Measurements from ENCODE around the gene MYO9B. TPM values are rescaled to one million over a fixed set of nuclear protein-coding genes. Genes with fewer than 3 reads are reported as not detected.

MYO9B gene
- total RNA-seq, 1 experiment from 2014 or later, result 74.6 TPM

DNA sequence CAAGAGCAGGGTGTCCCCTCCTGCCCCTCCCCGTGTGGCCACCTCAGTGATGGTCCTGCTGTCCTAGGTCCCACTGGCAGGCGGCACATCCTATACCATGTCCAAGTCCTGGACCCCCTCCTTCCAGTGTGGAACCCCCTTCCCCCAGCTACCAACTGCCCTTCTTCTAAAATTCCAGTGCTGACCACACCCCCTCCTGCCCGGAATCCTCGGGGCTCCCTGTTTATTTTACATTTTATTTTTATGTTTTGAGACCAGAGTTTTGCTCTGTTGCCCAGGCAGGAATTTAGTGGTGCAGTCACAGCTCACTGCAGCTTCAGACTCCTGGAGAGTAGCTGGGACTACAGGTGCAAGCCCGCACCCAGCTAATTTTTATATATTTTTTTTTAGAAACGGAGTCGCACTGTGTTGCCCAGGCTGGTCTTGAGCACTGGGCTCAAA, 48.0 kb upstream of the MYO9B start (continued):
- TF ChIP-seq, protein P1, sequence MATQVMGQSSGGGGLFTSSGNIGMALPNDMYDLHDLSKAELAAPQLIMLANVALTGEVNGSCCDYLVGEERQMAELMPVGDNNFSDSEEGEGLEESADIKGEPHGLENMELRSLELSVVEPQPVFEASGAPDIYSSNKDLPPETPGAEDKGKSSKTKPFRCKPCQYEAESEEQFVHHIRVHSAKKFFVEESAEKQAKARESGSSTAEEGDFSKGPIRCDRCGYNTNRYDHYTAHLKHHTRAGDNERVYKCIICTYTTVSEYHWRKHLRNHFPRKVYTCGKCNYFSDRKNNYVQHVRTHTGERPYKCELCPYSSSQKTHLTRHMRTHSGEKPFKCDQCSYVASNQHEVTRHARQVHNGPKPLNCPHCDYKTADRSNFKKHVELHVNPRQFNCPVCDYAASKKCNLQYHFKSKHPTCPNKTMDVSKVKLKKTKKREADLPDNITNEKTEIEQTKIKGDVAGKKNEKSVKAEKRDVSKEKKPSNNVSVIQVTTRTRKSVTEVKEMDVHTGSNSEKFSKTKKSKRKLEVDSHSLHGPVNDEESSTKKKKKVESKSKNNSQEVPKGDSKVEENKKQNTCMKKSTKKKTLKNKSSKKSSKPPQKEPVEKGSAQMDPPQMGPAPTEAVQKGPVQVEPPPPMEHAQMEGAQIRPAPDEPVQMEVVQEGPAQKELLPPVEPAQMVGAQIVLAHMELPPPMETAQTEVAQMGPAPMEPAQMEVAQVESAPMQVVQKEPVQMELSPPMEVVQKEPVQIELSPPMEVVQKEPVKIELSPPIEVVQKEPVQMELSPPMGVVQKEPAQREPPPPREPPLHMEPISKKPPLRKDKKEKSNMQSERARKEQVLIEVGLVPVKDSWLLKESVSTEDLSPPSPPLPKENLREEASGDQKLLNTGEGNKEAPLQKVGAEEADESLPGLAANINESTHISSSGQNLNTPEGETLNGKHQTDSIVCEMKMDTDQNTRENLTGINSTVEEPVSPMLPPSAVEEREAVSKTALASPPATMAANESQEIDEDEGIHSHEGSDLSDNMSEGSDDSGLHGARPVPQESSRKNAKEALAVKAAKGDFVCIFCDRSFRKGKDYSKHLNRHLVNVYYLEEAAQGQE (IDR thresholded peaks at IDR 0.05; ENCODE audit: low read depth), result no peak

DNA sequence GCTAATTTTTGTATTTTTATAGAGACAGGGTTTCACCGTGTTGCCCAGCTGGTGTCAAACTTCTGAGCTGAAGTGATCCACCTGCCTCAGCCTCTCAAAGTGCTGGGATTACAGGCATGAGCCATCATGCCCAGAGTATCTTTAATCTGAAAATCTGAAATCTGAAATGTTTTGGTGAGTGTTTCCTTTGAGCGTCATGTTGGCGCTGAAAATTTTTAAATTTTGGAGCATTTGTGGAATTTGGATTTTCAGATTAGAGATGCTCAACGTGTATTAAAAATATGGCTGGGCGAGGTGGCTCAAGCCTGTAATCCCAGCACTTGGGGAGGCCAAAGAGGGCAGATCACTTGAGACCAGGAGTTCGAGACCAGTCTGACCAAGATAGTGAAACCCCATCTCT, 43.8 kb upstream of the MYO9B start:
- DNase-seq (ENCODE audit: low read depth, low spot score) (no peak), ATAC-seq (no peak)
- Histone ChIP-seq H2AFZ (ENCODE audit: low read depth, low read length, poor library complexity, severe bottlenecking) (no peak overlapping the region), H3K9ac (ENCODE audit: low read length) (no peak overlapping the region), H3K4me3 (replicated peaks in 1 of 2; ENCODE audit: low read depth in 1 of 2, low read length in 2 of 2) (no peak overlapping the region), H3K9me2 (ENCODE audit: insufficient read depth) (no peaks in the 10 kb centered on the region), H4K20me1 (ENCODE audit: insufficient read depth) (no peaks in the 10 kb centered on the region), H3K4me2 (ENCODE audit: low read length) (no peak overlapping the region), H3K79me2 (ENCODE audit: insufficient read depth, low read length) (no peaks in the 10 kb centered on the region), H3K4me1 (ENCODE audit: control insufficient read depth in 1 of 2, insufficient read depth in 2 of 2, low read length in 2 of 2) (no peaks in the 10 kb centered on the region), H3K27ac (ENCODE audit: low read depth, low read length) (no peak overlapping the region), H3K9me3 (ENCODE audit: control insufficient read depth in 1 of 2, insufficient read depth in 1 of 2, low read depth in 1 of 2, low read length in 2 of 2) (no peaks in the 10 kb centered on the region), H3K36me3 (ENCODE audit: control insufficient read depth in 1 of 2, insufficient read depth in 2 of 2, low read length in 2 of 2) (no peaks in the 10 kb centered on the region), H3K27me3 (ENCODE audit: insufficient read depth, low read length) (no peaks in the 10 kb centered on the region)
- intact Hi-C loops (cut with micrococcal nuclease), result no loop called here
- ChIA-PET CTCF (no interaction called here), RAD21 (ENCODE audit: low non-redundant PET in 1 of 2, low total read pairs in 2 of 2, uncharacterized antibody in 2 of 2, unreplicated experiment in 2 of 2) (no interaction called here), POLR2A (no interaction called here)
- no TSS peak for BruUV-seq (replicated peaks)
- TF ChIP-seq EGR1 (IDR thresholded peaks at IDR 0.05; ENCODE audit: low read depth) (no peak), POLR2A (IDR thresholded peaks at IDR 0.05; ENCODE audit: borderline replicate concordance, extremely low read depth, insufficient read depth, insufficient read length) (no peak), ELF1 (IDR thresholded peaks at IDR 0.05; ENCODE audit: borderline replicate concordance, low read depth) (no peak), SP1 (IDR thresholded peaks at IDR 0.05; ENCODE audit: low read depth) (no peak), SRF (IDR thresholded peaks at IDR 0.05; ENCODE audit: low read depth) (no peak), POLR2AphosphoS5 (IDR thresholded peaks at IDR 0.05; ENCODE audit: low read depth, low read length) (no peak), CEBPB (IDR thresholded peaks at IDR 0.05; ENCODE audit: low read depth) (no peak), RAD21 (IDR thresholded peaks at IDR 0.05; ENCODE audit: low read depth) (no peak), TCF7L2 (IDR thresholded peaks at IDR 0.05; ENCODE audit: borderline replicate concordance, extremely low read depth, insufficient read depth, insufficient read length) (no peak), FOSL1 (IDR thresholded peaks at IDR 0.05; ENCODE audit: low read depth) (no peak), ZFX (IDR thresholded peaks at IDR 0.05) (no peak), CBX3 (IDR thresholded peaks at IDR 0.05; ENCODE audit: low read depth) (no peak)
- TF ChIP-seq, protein P2, sequence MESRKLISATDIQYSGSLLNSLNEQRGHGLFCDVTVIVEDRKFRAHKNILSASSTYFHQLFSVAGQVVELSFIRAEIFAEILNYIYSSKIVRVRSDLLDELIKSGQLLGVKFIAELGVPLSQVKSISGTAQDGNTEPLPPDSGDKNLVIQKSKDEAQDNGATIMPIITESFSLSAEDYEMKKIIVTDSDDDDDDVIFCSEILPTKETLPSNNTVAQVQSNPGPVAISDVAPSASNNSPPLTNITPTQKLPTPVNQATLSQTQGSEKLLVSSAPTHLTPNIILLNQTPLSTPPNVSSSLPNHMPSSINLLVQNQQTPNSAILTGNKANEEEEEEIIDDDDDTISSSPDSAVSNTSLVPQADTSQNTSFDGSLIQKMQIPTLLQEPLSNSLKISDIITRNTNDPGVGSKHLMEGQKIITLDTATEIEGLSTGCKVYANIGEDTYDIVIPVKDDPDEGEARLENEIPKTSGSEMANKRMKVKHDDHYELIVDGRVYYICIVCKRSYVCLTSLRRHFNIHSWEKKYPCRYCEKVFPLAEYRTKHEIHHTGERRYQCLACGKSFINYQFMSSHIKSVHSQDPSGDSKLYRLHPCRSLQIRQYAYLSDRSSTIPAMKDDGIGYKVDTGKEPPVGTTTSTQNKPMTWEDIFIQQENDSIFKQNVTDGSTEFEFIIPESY (IDR thresholded peaks at IDR 0.05; ENCODE audit: extremely low read depth, insufficient replicate concordance, low read length), result no peak
- TF ChIP-seq, protein P3, sequence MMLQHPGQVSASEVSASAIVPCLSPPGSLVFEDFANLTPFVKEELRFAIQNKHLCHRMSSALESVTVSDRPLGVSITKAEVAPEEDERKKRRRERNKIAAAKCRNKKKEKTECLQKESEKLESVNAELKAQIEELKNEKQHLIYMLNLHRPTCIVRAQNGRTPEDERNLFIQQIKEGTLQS (IDR thresholded peaks at IDR 0.05), result no peak
- TF ChIP-seq, protein P4, sequence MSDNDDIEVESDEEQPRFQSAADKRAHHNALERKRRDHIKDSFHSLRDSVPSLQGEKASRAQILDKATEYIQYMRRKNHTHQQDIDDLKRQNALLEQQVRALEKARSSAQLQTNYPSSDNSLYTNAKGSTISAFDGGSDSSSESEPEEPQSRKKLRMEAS (IDR thresholded peaks at IDR 0.05), result no peak
- TF ChIP-seq, protein P1 (IDR thresholded peaks at IDR 0.05; ENCODE audit: low read depth), result no peak

Measured in HCT116 (cell line).